Measurements from ENCODE around the gene SNRNP40. TPM values are rescaled to one million over a fixed set of nuclear protein-coding genes. Genes with fewer than 3 reads are reported as not detected.
"Not testable (repeated sequence)": the region's sequence is repeated elsewhere in the genome, so short reads cannot be mapped to it uniquely, and the experiment has no call there.

Gene SNRNP40
- total RNA-seq, 1 donor from 2014 or later = 11.8 TPM

DNA sequence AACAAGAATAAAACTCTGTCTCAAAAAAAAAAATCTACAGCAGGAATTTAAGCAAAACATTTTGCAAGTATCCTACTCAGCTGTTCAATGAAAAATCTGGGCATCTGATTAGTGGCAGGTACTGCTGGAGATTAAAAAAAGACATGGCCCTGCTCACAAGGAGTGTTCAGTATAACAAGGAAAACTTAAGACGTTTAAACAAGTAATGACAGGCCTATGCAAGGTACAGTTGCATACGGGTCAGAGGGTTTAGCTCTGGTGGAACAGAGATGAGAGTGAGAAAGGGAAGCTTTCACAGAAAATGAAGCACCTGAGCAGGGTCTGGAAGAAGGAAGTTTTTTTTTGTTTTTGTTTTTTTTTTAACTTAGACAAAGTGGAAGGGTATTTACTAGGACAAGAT is 23.0 kb downstream of the SNRNP40 start:
- no peak overlapping the region for H3K27ac ChIP-seq

DNA sequence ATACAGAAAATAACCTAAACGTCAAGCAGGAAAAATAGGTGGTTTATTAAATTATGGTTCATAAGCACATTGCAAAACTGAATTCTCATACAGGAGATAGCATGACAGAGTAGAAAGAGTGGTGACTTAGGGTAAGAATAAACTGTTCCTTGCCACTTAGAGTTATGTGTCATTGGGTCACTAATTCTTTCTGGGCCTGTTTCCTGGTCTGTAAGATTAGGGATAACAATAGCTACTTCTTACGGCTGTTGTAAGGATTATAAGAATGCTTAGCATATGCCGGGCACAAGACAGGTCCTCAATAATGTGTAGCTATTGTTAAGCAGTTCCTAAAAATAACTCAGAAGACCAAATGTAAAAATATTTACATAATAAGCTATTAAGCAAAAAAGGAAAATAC is 24.2 kb downstream of the SNRNP40 start:
- intact Hi-C loops (cut with DNase I) = no loop called here
- Histone ChIP-seq H3K4me3 (no peak overlapping the region), H3K27me3 (no peaks in the 10 kb centered on the region), H3K36me3 (peaks cover 34 to 69% of the 10 kb centered on the region in 2 donors), H3K4me1 (no peaks in the 10 kb centered on the region), H3K9me3 (no peaks in the 10 kb centered on the region), H3K27ac (no peak overlapping the region)
- TF ChIP-seq, protein P1, sequence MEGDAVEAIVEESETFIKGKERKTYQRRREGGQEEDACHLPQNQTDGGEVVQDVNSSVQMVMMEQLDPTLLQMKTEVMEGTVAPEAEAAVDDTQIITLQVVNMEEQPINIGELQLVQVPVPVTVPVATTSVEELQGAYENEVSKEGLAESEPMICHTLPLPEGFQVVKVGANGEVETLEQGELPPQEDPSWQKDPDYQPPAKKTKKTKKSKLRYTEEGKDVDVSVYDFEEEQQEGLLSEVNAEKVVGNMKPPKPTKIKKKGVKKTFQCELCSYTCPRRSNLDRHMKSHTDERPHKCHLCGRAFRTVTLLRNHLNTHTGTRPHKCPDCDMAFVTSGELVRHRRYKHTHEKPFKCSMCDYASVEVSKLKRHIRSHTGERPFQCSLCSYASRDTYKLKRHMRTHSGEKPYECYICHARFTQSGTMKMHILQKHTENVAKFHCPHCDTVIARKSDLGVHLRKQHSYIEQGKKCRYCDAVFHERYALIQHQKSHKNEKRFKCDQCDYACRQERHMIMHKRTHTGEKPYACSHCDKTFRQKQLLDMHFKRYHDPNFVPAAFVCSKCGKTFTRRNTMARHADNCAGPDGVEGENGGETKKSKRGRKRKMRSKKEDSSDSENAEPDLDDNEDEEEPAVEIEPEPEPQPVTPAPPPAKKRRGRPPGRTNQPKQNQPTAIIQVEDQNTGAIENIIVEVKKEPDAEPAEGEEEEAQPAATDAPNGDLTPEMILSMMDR (IDR thresholded peaks at IDR 0.05) = no peak
- DNase-seq (ENCODE audit: low spot score in 2 of 2) = no peak

More for the DNA sequence above, 23.0 kb downstream of the SNRNP40 start:
- Histone ChIP-seq H3K4me1 (no peaks in the 10 kb centered on the region), H3K27me3 (no peaks in the 10 kb centered on the region), H3K4me3 (no peak overlapping the region), H3K9me3 (no peaks in the 10 kb centered on the region), H3K36me3 (peaks cover 37 to 69% of the 10 kb centered on the region in 2 donors)
- intact Hi-C loops (cut with DNase I) = no loop called here
- TF ChIP-seq, protein P1 (IDR thresholded peaks at IDR 0.05) = no peak
- DNase-seq (ENCODE audit: low spot score in 2 of 2) = no peak

DNA sequence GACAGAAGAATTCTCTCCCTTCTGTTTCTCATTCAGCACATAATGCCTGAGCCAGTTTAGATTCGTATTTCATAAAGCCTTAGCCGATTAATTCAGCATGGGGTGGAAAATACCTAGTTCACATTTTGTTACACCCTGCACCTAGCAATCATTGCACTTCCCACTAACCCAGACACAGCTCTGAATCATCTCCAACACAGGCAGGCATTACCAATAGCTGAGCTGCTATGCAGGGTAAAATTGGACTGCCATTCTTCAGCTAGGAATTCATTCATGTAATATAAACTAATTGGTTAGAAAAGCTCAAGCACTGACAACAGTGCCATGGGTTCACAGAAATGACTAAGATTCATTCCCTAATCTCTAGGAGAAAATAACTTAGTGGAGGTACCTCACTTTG is 30.0 kb downstream of the SNRNP40 start:
- no peak overlapping the region for H3K27ac ChIP-seq
- no peaks in the 10 kb centered on the region for H3K9me3 ChIP-seq
- H3K36me3 ChIP-seq = peaks cover 40 to 56% of the 10 kb centered on the region in 2 donors
- no peak for DNase-seq (ENCODE audit: low spot score in 2 of 2)
- peaks cover 0 to 3% of the 10 kb centered on the region in 2 donors for H3K4me1 ChIP-seq
- intact Hi-C loops (cut with DNase I) = no loop called here
- no peak overlapping the region for H3K4me3 ChIP-seq
- TF ChIP-seq, protein P1 (IDR thresholded peaks at IDR 0.05) = no peak
- no peaks in the 10 kb centered on the region for H3K27me3 ChIP-seq

DNA sequence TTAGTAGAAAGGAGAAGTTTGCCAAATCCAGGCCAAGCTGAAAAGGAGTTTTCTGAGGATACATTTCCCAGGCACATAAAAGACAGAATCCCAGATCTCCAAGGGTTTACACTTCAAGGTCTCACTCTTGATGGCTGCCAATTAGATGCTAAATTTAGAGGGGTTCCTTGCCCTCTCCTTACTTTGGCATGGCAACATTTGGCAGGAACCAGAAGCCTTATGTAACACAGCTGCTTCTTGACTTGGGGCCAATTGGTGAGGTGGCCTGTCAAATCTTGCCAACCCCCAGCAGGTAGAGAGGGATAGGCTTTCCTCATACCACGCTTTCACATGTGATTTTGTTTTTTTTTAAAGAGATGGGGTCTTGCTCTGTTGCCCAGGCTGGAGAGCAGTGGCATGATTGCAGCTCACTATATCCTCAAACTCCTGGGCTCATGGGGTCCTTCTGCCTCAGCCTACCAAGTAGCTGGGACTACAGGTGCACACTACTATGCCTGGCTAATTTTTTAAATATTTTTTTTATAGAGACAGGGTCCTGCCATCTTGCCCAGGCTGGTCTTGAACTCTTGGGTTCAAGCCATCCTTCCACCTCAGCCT is 31.7 kb downstream of the SNRNP40 start:
- no peak for DNase-seq (ENCODE audit: low spot score in 2 of 2)
- Histone ChIP-seq H3K27me3 (no peaks in the 10 kb centered on the region), H3K4me1 (peaks cover 0 to 3% of the 10 kb centered on the region in 2 donors), H3K4me3 (no peak overlapping the region), H3K36me3 (peaks cover 47 to 57% of the 10 kb centered on the region in 2 donors), H3K9me3 (no peaks in the 10 kb centered on the region), H3K27ac (no peak overlapping the region)
- intact Hi-C loops (cut with DNase I) = no loop called here
- TF ChIP-seq, protein P1 (IDR thresholded peaks at IDR 0.05) = no peak

DNA sequence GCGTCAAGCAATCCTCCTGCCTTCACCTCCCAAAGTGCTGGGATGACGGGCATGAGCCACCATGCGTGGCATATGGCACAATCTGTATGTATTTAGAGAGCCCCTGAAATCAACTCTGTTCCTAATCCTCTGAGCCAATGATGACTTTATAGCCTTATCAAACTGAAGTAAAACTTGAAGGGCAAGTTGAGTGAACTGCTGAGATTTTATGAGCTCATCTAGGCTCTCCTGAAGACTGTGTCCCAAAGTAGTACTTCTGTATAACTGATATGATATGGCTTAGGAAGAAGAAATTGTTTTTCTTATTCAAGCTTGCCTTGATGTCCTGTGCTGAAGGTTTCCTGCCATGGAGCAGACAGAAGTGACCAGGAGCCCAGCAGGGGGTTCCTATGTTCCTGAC is 33.2 kb downstream of the SNRNP40 start:
- Histone ChIP-seq H3K27ac (no peak overlapping the region), H3K36me3 (peaks cover 48 to 57% of the 10 kb centered on the region in 2 donors), H3K27me3 (no peaks in the 10 kb centered on the region), H3K4me3 (no peak overlapping the region), H3K4me1 (peaks cover 0 to 3% of the 10 kb centered on the region in 2 donors), H3K9me3 (no peaks in the 10 kb centered on the region)
- DNase-seq (ENCODE audit: low spot score in 2 of 2) = no peak
- TF ChIP-seq, protein P1 (IDR thresholded peaks at IDR 0.05) = no peak
- intact Hi-C loops (cut with DNase I) = no loop called here

DNA sequence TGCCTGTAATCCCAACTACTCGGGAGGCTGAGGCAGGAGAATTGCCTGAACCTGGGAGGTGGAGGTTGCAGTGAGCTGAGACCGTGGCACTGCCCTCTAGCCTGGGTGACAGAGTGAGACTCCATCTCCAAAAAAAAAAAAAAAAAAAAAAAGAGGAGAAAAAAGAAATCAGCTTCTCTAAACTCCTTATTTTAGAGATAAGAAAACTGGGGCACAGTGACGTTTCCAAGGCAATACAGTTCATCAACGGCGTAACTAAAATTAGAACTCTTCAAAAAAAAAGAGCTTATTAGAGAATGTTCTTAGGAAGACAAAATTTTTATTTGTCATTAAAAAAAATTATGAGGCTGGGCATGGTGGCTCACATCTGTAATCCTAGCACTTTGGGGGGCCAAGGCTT is 34.2 kb downstream of the SNRNP40 start:
- H3K9me3 ChIP-seq; H3K27ac ChIP-seq; H3K4me1 ChIP-seq; DNase-seq (ENCODE audit: low spot score in 2 of 2); H3K27me3 ChIP-seq; intact Hi-C loops (cut with DNase I); H3K4me3 ChIP-seq: not testable (repeated sequence)
- H3K36me3 ChIP-seq = peaks cover 48 to 55% of the 10 kb centered on the region in 2 donors

Data from ascending aorta (tissue), 2 donors.